ENCODE data around the gene GMFB.
"Not testable (repeated sequence)": the region's sequence is repeated elsewhere in the genome, so short reads cannot be mapped to it uniquely, and the experiment has no call there.

GMFB gene

DNA sequence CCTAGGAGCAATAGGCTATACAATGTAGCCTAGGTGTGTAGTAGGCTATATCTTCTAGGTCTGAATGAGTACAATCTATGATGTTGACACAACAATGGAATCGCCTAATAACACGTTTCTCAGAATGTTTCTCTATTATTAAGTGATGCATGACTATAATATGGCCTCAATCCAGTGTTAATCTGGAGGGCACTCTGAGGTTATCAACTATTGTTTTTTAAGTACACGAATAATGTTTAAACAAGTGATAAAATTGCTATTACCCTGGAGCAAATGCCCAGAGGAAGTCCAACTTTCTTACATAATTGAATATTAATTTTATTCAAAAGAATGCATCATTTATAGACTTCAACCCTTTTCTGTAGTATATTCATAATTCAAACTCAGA, 31.2 kb downstream of the GMFB start:
- DNase-seq: no peak

DNA sequence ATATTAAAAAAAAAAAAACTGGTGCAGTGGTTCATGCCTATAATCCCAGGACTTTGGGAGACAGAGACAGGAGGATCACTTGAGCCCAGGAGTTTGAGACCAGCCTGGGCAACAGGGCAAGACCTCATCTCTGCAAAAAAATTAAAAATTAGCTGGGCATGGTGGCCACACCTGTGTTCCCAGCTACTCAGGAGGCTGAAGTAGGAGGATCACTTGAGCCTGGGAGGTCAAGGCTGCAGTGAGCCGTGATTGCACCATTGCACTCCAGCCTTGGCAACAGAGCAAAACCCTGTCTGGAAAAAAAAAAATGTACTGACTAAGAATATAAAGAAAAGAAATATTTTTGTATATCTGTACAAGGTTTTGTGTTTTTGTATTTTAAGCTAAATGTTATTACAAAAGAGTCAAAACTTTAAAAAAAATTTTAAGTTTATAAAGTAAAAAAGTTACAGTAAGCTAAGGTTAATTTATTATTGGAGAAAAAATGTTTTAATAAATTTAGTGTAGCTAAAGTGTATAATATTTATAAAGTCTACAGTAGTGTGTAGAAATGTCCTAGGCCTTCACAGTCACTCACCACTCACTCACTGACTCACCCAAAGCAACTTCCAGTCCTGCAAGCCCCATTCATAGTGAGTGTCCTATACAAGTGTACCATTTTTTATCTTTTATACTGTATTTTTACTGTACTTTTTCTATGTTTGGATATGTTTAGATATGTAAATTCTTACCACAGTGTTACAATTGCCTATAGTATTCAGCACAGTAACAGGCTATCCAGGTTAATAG, 31.8 kb downstream of the GMFB start:
- DNase-seq: not testable (repeated sequence)

DNA sequence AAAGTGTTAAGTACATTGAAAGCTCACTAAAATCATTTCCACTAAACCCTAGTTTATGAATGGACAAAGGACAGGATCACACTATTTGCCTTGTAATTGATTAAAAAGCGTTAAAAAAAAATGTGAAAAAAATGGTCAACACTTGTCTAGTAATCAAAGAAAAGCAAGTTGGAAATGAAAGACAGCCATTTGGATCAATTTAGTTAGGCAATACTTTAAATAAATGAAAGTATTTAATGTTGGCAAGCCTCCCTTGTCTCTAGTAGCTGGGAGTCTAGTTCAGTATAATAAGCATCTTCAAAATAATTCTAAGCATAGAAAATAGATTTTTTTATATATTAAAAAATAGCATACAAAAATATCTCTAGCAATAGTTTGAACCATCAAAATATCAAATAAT, 33.4 kb downstream of the GMFB start:
- DNase-seq: no peak

GRCh38 chr14:54453990-54454389, 34.8 kb downstream of the GMFB start:
- DNase-seq: peak; percentile 39

DNA sequence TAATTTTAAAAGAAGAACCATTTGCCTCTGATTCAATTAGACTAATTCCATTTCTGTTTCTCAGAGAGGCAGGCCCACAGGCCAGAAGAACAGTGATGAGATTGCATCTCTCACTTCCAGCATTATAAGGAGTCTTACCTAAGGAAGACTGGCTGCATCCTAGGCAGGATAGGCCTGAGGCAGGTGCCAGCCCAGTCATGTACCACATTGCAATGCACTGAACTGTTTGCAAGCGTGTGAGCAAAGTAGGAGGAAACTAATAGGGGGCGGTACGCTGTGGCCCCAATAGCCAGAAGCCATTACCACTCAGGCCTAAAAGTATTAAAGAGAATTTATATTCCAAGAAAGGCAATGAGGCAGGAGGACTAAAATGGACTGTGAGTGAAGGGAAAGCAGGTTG, 35.5 kb downstream of the GMFB start:
- no peak for DNase-seq

- no peak for DNase-seq
Observed at GRCh38 chr14:54451961-54452360, 36.8 kb downstream of the GMFB start.

- DNase-seq: no peak
Observed at GRCh38 chr14:54451121-54451601, 37.6 kb downstream of the GMFB start.

GRCh38 chr14:54450535-54450934, 38.2 kb downstream of the GMFB start:
- DNase-seq: peak; percentile 69

- no peak for DNase-seq
Observed at GRCh38 chr14:54447231-54447692, 41.5 kb downstream of the GMFB start.

GRCh38 chr14:54446161-54446693, 42.6 kb downstream of the GMFB start:
- no peak for DNase-seq

GRCh38 chr14:54444681-54445080, 44.1 kb downstream of the GMFB start:
- no peak for DNase-seq

DNA sequence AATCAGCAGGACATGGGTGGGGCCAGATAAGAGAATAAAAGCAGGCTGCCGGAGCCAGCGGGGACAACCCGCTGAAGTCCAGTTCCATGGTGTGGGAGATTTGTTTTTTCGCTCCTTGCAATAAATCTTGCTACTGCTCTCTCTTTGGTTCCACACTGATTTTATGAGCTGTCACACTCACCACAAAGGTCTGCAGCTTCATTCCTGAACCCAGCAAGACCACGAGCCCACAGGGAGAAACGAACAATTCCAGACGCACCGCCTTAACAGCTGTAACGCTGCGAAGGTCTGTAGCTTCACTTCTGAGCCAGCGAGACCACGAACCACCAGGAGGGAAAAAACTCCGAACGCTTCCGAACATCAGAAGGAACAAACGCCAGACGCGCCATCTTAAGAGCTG, 44.8 kb downstream of the GMFB start:
- DNase-seq: no peak

- DNase-seq: not testable (repeated sequence)
Observed at GRCh38 chr14:54442961-54443360, 45.8 kb downstream of the GMFB start.

DNA sequence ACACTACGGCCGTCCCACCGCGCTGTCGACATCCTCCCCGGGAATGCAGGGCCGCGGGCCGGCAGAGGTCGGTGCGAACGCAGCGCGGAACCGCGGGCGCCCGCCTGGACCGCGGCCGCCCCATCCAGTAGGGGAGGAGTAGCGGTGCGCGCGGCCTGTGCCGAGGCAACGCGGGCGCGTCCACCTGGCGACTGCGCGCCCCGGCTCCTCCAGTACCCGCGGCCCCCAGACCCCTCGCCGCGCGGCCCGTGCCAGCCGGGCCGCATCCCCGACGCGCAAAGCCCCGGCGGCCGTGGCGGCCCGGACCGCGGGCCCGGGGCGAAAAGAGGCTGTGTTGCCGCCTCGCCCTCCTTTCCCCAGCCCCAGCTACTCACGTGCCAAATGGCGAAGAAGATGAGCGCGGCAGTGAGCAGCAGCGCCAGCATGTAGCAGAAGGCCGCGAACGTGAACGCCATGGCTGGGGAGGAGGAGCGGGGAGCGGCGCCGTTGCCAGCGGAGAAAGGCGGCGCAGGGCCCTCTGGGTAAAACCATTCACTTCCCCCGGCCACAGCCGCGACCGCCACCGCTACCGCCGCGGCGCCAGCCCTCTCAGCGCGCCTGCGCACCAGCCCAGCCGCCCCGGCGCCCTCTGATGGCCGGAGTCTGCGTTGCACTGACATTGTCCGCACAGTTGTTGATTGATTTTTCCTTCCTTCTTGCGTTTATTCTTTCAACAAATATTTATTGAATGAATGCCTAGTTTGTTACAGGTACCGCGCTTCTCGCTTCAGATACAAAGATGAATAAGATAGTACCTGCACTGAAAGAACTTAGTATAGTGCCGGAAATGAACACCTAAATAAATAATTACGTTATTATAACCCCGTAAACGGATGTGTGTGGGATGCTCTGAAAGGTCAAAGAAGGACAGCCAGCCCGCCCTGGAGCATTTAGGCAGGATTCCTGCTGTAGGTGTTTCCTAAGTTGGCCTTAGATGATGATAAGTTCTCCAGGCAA, 47.6 kb downstream of the GMFB start, which contains the start of gene CNIH1:
Gene CNIH1, minus strand, starts transcription at position 502 of the 996 bp plus-strand sequence. Its CDS starts 47 bp downstream, at position 455.
- DNase-seq: peak; percentile 91

- DNase-seq: no peak
Observed at GRCh38 chr14:54440476-54440872, 48.3 kb downstream of the GMFB start.

- DNase-seq: peak; percentile 35
Observed at GRCh38 chr14:54440037-54440436, 48.7 kb downstream of the GMFB start.

DNA sequence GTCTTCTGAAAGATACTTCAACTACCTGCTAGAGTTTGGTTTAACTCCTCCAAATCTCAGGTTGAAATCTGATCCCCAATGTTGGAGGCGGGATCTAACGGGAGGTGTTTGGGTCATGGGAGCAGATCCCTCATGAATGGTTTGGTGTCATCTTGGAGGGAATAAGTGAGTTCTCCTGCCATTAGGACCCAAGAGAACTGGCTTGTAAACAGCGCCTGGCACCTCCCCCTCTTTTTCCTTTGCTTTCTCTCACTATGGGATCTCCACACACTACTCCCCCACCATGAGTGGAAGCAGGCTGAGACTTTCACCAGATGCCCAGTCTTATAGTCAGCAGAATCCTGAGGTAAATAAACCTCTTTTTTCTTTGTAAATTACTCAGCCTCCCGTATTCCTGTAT, 50.1 kb downstream of the GMFB start:
- no peak for DNase-seq

- DNase-seq: not testable (repeated sequence)
Observed at GRCh38 chr14:54437954-54438353, 50.8 kb downstream of the GMFB start.

GRCh38 chr14:54435500-54435981, 53.2 kb downstream of the GMFB start:
- DNase-seq: peak; percentile 71

DNA sequence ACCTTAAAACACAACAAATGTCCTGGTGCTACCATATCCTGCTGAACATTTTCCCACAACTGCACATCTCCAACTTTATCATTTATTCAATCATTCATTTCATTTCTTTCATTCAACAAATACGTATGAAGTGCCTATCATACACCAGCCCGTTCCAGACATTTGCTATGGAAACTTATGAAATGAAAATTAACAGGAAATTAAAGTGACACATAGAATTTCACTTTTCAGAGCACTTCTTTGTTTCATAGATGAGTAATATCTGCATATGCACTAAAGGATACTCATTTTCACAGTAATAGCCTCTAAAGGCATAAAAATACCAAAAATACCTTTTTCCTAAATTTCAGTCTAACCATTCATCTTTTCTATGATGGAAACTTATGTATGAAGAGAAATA, 60.3 kb downstream of the GMFB start:
- no peak for DNase-seq

DNA sequence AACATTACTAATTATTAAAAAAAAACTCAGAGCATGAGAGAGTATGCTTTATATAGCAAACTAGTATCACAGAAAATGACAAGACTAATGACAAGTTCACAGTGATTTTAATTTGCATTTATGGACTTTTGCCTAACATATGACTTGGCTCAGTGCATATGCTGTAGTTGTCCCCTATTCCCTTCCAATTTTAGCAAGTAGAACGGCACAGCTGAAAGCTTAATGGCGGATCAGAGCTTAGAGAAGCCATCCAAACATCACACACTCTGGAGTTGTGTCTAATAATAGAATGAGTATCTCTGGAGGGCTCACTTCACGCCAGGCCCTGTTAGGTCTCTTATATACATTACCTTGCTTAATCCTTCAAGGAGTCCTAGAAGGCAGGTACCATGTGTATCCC, 60.9 kb downstream of the GMFB start:
- no peak for DNase-seq

GRCh38 chr14:54425537-54426274, 63.1 kb downstream of the GMFB start:
- DNase-seq: no peak
